ENCODE measurements around the gene OR2A5.
"Not testable (repeated sequence)": the region's sequence is repeated elsewhere in the genome, so short reads cannot be mapped to it uniquely, and the experiment has no call there.

The OR2A5 gene

DNA sequence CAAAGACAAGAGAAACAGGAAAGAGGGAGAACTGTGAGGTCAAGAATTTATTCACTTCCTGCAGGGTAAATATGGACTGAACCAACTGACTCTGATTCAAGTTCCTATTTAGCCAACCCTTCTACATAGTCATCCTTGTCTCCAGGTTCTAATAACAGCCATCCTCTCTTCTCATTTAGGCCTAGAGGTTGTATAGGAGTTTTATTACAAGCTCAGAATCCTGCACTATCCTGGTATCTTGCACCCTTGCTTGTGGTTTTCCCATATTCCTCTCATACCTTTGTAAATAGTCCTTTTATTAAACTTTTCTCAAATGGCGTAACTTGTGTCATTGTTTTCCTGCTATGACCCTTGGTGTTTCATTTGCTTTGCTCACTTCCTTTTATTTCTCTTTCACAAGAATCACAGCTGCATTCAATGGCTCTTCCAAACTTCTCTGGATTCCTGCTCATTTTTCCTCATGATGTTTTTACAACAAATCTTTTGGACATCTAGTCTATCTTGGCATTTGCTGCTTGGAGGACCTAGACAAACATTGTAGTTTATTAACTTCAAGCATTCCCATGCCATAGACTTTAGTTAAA lies 12.4 kb upstream of the OR2A5 start:
- DNase-seq: no peak

DNA sequence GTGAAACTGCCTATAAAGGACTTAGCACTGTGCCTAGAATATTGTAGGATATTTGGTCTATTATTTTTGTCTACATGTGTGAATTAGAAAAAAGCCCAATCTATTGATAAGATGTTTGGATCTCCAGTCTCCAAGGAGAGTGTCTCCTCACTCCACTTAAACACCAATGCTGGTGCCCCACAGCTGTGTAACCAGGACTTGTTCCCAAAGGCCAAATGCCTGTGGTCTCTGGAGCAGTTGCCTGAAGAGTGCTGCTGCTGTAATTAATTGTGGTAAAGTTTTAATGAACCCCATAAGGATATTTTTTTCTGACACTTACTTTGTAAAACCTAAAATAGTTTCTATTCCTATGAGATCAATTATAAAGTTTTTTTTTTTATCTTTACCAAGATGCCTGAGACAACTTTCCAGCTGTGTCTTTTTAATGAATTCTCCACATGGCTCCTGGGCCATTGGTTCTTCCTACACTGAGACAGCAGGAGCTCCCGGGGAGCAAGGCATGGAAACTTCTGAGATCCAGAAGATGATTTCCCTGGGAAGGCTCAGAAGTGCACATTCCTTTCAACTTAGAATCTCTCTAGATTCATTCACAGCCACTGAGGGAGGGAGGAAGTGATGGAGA lies 11.2 kb upstream of the OR2A5 start:
- DNase-seq: no peak

DNA sequence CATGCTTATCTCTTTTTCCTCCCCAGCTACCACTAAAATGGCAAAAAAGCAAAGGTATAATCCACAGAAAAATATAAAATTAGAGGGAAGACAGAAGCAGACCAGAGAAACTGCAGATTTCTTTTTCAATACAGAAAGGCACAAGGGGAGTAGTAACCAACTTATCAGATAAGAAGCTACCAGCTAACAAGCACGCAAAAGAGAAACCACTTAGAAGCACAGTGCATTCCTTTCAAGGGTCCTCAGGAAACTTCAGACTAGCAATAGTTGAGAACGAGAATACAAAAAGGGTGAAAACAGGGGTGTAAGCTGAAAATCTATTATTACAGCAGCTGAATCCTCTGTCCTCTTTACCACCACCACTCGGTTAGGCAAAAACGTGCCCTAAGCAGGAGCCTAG lies 9.9 kb upstream of the OR2A5 start:
- DNase-seq: no peak

DNA sequence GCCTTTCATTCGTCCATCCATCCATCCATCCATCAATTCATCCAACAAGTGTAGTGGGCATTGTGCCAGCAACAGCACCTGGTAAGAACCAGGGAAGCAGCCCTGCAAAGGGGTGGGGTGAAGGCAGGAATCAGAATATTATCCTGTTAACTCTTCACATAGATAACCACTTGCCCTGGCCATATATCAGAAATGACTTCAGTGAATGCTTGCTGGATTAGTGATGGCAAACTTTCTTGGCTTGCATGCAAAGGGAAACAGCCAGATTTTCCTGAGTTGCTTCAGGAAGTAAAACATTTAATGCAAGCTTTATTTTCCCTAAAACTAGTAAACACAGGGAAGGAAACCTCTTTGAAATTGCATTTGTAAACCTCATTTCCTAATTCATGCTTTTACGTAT lies 743 bp downstream of the OR2A5 start:
- DNase-seq: no peak

DNA sequence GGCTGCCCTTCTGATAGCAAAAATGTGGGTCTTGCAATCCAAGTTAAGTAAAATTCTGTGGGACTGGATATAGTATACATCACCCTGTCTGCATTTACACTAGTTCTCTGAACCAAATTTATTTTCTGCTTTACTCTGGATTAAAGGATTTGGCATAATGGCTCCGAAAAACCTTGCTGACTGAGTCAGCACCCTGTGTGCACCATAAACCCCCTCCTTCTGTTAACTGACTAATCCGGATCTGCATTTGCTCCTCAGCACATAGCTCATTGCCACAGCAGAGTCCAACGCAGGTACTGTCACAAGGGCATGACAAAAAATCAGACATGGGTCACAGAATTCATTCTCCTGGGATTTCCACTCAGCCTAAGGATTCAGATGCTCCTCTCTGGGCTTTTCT lies 1.3 kb downstream of the OR2A5 start:
- peak; percentile 60 for DNase-seq

DNA sequence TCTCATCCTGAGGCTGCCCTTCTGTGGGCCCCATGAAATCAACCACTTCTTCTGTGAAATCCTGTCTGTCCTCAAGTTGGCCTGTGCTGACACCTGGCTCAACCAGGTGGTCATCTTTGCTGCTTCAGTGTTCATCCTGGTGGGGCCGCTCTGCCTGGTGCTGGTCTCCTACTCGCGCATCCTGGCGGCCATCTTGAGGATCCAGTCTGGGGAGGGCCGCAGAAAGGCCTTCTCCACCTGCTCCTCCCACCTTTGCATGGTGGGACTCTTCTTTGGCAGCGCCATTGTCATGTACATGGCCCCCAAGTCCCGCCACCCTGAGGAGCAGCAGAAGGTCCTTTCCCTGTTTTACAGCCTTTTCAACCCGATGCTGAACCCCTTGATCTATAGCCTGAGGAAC lies 2.1 kb downstream of the OR2A5 start:
- DNase-seq: not testable (repeated sequence)

DNA sequence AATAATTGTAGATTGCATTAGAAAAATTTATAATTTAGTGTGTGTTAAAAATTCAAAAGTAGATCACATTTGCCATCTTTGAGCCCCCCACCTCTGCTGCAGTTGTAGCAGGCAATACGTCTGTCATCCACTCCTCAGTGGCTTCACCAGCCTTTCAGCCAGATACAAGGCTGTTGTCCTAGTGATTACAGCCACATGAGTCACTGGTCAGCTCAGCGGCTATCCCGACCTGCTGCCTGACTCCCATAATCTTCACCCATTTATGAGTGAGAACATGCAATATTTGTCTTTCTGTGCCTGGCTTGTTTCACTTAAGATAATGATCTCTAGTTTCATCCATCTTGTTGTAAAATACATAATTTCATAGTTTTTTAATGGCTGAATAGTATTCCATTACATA lies 9.2 kb downstream of the OR2A5 start:
- DNase-seq: peak; percentile 62

DNA sequence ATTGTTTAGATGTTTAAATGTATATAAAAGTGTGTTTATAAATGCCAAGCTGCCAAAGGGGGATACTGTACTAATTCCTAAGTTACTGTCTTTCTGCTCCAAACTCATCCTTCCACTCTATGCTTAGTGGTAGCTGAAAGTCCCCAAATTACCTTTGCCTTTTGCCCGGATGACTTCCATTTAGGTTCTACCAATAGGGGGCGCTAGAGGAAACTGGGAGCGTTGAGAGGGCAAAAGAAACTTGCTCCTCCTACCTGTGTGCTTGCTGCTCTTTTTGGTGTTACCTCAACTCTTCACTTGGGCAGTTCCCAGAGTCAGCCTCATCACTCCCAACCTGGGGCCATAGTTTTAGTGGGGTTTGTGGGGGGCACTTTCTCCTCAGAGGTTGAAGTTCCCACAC lies 15.0 kb downstream of the OR2A5 start:
- DNase-seq: no peak

DNA sequence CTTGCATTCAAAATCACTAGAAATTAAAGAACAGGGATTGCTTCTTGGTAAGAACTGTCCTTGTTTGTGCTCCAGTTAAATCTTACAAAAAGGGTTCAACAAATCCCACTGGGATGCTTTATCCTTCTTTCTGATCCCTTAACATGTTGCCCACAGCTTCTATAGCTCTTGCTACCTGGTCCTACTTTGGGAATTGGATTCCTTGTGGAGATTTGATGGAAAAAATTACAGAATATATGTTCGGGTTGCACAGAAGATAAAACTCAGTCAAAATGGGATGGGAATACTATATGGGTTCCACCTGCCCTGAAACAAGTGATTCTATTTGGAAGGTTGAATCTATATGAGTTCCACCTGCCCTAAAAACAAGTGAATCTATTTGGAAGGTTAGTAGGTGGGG lies 20.8 kb downstream of the OR2A5 start, which contains the start of gene OR2A25:
Gene OR2A25 (plus strand): TSS at position 301 of the 400 bp plus-strand sequence. CDS start 4,409 bp downstream, outside the sequence.
- no peak for DNase-seq

DNA sequence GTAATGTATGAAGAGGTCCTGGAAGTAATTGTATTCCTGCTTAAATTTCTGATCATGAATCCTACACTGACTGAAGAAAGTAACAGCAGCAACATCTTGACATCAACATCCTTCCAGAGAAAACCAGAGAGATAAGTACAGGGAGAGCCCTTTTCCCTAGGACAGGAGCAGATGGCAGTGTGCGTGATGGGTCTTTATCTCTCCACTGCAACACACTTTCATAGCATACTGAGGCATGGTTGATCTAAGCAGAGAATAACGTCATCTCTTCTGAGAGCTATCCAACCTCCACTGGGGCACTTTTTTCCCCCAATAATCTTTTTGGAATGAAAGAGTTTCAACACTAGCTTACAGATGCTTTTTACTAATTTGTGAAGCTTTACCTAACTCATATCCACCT lies 21.2 kb downstream of the OR2A5 start:
- no peak for DNase-seq

DNA sequence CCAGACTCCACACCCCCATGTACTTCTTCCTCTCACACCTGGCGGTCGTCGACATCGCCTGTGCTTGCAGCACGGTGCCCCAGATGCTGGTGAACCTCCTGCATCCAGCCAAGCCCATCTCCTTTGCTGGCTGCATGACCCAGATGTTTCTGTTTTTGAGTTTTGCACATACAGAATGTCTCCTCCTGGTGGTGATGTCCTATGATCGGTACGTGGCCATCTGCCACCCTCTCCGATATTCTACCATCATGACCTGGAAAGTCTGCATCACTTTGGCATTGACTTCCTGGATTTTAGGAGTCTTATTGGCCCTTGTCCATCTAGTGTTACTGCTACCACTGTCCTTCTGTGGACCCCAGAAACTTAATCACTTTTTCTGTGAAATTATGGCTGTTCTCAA lies 25.6 kb downstream of the OR2A5 start:
- DNase-seq: no peak

DNA sequence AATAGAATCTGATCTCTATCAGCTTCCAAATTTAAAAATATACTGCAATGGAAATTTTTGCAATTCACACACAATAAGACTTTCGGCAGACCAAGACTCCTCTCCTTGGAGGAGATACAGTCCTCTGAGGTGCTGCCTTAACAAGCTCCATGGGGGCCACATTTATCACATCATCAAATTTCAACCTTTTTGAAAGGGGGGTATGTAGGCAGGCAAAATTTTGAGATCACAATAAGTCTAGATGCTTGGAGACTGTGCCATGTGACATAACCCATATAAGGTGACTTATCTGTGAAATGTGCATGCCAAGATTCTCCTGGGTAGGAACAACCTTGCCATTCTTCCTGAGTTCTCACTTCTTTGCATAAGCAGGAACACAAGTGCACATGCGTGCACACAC lies 37.2 kb downstream of the OR2A5 start, which contains the start of gene OR2A12:
Gene OR2A12 (plus strand): TSS at position 301 of the 400 bp plus-strand sequence. CDS start 8,830 bp downstream, outside the sequence.
- DNase-seq: no peak

DNA sequence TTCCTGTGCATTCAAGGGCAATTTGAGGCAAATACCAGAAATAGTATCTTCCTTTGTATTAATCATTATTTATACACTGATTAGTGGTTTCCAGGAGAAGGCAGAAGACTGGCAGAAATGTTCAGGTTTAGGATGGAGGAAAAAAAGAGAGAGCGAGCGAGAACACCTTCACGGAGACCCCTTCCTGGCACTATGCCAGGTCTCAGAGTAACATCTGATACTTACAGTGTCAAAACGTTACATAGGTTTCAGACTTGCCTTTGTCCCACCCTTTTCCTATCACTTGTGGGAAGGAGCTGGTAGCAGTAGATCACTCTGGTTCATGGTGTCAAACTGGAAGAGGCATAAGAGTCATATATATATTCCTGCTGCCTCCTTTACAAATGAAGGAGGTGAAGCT lies 38.0 kb downstream of the OR2A5 start:
- no peak for DNase-seq

DNA sequence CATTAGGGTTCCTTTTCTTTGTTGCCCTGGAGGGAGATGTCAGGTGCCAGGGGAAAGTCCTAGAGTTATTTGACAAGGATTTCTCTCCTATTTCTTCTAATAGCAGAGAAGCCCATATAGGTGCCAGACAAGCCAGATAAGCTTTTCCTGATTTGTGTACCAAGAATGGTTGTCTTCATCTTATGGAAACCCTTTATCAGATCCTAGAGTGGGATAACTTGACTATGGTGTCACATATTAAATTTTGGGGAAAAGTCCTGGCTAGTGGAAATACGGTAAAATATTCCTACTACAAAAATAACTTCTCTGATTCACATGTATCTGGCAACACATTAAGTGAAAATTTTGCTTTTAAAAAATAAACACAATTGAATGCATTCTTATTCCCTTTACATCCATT lies 38.5 kb downstream of the OR2A5 start:
- no peak for DNase-seq

DNA sequence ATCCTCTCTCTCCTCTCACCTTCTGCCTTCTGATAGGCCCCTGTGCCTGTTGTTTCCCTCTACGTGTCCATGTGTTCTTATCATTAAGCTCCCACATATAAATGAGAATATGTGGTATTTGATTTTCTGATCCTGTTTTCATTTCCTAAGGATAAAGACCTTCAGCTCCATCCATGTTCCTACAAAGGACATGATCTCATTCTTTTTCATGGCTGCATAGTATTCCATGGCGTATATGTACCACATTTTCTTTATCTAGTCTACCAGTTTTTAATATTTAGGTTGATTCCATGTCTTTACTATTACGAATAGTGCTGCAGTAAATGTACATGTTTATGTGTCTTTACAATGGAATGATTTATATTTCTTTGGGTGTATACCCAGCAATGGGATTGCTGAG lies 41.9 kb downstream of the OR2A5 start:
- DNase-seq: no peak

DNA sequence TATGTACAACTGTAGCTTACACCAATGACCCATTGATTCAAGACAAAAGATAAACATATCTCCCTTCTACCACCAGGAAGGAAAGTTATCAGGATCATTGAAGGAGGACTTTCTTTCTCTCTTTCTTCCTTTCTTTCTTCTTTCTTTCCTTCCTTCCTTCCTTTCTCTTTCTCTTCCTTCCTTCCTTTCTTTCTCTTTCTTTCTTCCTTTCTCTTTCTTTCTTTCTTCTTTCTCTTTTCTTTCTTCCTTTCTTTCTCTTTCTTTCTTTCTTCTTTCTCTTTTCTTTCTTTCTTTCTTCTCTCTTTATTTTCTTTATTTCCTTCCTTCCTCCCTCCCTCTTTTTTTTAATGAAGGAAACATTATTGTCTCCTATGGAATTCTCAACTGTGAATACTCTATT lies 50.0 kb downstream of the OR2A5 start:
- DNase-seq: no peak

DNA sequence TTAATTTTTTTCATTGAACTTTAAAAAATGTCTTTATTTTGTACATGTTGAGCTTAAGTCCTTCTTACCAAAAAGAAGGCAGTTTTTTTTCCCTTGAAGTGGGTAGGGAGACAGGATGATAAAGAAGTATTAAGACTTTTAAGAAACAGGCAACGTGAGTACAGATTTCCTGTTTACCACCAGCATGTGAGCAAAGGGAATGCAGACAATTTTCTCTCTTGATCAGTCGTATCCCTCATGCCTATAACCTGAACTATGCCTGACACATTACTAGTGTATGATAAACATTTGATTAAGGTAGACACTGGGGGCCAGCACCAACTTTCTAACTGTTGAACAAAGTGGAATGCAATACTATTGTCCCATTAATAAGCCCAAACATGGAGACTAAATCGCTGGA lies 51.9 kb downstream of the OR2A5 start:
- DNase-seq: no peak

DNA sequence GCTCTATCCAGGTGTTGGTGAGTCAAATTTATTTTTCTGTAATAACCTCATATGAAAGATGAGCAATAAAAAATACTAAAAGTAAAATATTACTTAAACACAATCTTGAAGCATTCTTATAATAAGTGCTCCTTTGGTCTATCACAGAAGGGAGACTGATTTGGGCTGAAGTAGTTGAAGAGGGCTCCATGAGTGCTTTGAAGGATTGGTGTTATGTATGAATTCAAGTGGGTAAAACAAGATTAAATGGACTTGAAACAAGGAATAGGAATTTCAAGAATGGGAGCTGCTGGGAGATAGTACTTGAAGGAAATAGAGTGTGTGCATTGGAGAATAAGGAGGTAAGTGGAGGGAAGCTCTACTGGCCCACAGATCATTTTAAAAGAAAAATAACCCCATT lies 53.3 kb downstream of the OR2A5 start:
- DNase-seq: no peak

DNA sequence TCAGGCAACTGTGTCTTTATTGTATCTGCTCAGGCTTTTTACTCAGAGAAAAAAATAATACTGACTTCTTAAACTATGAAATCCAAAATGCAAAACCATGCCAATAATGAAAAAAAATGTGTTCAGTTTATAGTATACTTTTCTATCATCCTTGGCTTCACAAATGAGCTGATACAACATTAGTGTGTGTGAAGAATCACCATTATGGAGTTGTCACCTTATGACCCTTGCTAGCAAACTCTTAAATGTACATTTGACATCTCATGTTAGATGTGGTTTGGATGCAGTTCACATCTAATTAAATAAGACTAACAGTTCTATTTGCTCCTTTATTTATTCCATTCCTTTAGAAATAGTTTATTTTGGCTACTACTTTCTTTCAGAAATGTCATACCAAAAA lies 56.5 kb downstream of the OR2A5 start:
- no peak for DNase-seq

All from islet precursor cell (in vitro differentiated cells).